ENCODE data around the gene TACR1. TPM values are rescaled to one million over a fixed set of nuclear protein-coding genes. Genes with fewer than 3 reads are reported as not detected.
"Not testable (repeated sequence)": the region's sequence is repeated elsewhere in the genome, so short reads cannot be mapped to it uniquely, and the experiment has no call there.

TACR1 gene
- polyA plus RNA-seq, 3 donors = 1.1 to 1.7 (median 1.3) TPM

- DNase-seq (ENCODE audit: extremely low read depth in 1 of 11, low read depth in 9 of 11, low spot score in 4 of 11) = no peak
Observed at GRCh38 chr2:75065402-75066008, 133.8 kb downstream of the TACR1 start.

- DNase-seq (ENCODE audit: extremely low read depth in 1 of 11, low read depth in 9 of 11, low spot score in 4 of 11) = peak in 3 of 11 donors; percentile 37 to 40 (median 38)
Observed at GRCh38 chr2:75064691-75065396, 134.5 kb downstream of the TACR1 start.

GRCh38 chr2:75063906-75064305, 135.4 kb downstream of the TACR1 start:
- DNase-seq (ENCODE audit: extremely low read depth in 1 of 11, low read depth in 9 of 11, low spot score in 4 of 11) = no peak

- no peak for DNase-seq (ENCODE audit: extremely low read depth in 1 of 11, low read depth in 9 of 11, low spot score in 4 of 11)
Observed at GRCh38 chr2:75058427-75058826, 140.9 kb downstream of the TACR1 start.

- DNase-seq (ENCODE audit: extremely low read depth in 1 of 11, low read depth in 9 of 11, low spot score in 4 of 11) = not testable (repeated sequence)
Observed at GRCh38 chr2:75057150-75057549, 142.2 kb downstream of the TACR1 start.

- no peak for DNase-seq (ENCODE audit: extremely low read depth in 1 of 11, low read depth in 9 of 11, low spot score in 4 of 11)
Observed at GRCh38 chr2:75055820-75056675, 143.3 kb downstream of the TACR1 start.

- no peak for DNase-seq (ENCODE audit: extremely low read depth in 1 of 11, low read depth in 9 of 11, low spot score in 4 of 11)
Observed at GRCh38 chr2:75055142-75055819, 144.0 kb downstream of the TACR1 start.

- DNase-seq (ENCODE audit: extremely low read depth in 1 of 11, low read depth in 9 of 11, low spot score in 4 of 11) = no peak
Observed at GRCh38 chr2:75054296-75054695, 145.0 kb downstream of the TACR1 start.

- peak in 1 of 11 donors; percentile 22 for DNase-seq (ENCODE audit: extremely low read depth in 1 of 11, low read depth in 9 of 11, low spot score in 4 of 11)
Observed at GRCh38 chr2:75053484-75054112, 145.7 kb downstream of the TACR1 start.

- no peak for DNase-seq (ENCODE audit: extremely low read depth in 1 of 11, low read depth in 9 of 11, low spot score in 4 of 11)
Observed at GRCh38 chr2:75047992-75048625, 151.2 kb downstream of the TACR1 start.

GRCh38 chr2:75047189-75047991, 151.9 kb downstream of the TACR1 start:
- no peak for DNase-seq (ENCODE audit: extremely low read depth in 1 of 11, low read depth in 9 of 11, low spot score in 4 of 11)

- DNase-seq (ENCODE audit: extremely low read depth in 1 of 11, low read depth in 9 of 11, low spot score in 4 of 11) = no peak
Observed at GRCh38 chr2:75045526-75046050, 153.7 kb downstream of the TACR1 start.

GRCh38 chr2:75044291-75044690, 155.0 kb downstream of the TACR1 start:
- DNase-seq (ENCODE audit: extremely low read depth in 1 of 11, low read depth in 9 of 11, low spot score in 4 of 11) = no peak

- DNase-seq (ENCODE audit: extremely low read depth in 1 of 11, low read depth in 9 of 11, low spot score in 4 of 11) = no peak
Observed at GRCh38 chr2:75042823-75043222, 156.5 kb downstream of the TACR1 start.

- DNase-seq (ENCODE audit: extremely low read depth in 1 of 11, low read depth in 9 of 11, low spot score in 4 of 11) = peak in 2 of 11 donors; percentile 22 to 28
Observed at GRCh38 chr2:75041731-75042600, 157.4 kb downstream of the TACR1 start.

GRCh38 chr2:75041226-75041625, 158.1 kb downstream of the TACR1 start:
- no peak for DNase-seq (ENCODE audit: extremely low read depth in 1 of 11, low read depth in 9 of 11, low spot score in 4 of 11)
